Central memory CD8-positive, alpha-beta T cell (primary cell): ENCODE data around the gene TCF4.

Source experiments
- ATAC-seq: fragments of 150-1000 bp; cut with Tn5 transposase; replicated peaks from 2 replicates; pipeline ENCODE4 v1.10.0; 2022; ENCODE audit warnings: mild to moderate bottlenecking, moderate FRiP score, moderate number of reproducible peaks; ENCODE audit not compliant: poor library complexity, severe bottlenecking; ENCODE audit errors: extremely low read depth
- DNase-seq, 2 donors: peaks; one replicate each; pipeline ENCODE4 v3.0.0; 2021; ENCODE audit warnings: low spot score in 2 of 2
- H3K27ac Mint-ChIP-seq: one replicate; pipeline ENCODE4 v1.8.0; 2022; ENCODE audit warnings: low read depth, mild to moderate bottlenecking, moderate library complexity, mixed read lengths
- H3K27me3 Mint-ChIP-seq: one replicate; pipeline ENCODE4 v1.8.0; 2022; ENCODE audit warnings: mixed read lengths
- H3K36me3 Mint-ChIP-seq: one replicate; pipeline ENCODE4 v1.8.0; 2022; ENCODE audit warnings: mild to moderate bottlenecking, moderate library complexity, mixed read lengths; ENCODE audit not compliant: insufficient read depth
- H3K4me1 Mint-ChIP-seq: one replicate; pipeline ENCODE4 v1.8.0; 2022; ENCODE audit warnings: mixed read lengths
- H3K4me3 Mint-ChIP-seq: one replicate; pipeline ENCODE4 v1.8.0; 2022; ENCODE audit warnings: mild to moderate bottlenecking, moderate library complexity, mixed read lengths
- H3K9me3 Mint-ChIP-seq: one replicate; pipeline ENCODE4 v1.8.0; 2022; ENCODE audit warnings: mixed read lengths

The TCF4 gene

GRCh38 chr18:55340998-55341397, 247.0 kb downstream of the TCF4 start:
- H3K27me3 Mint-ChIP-seq = no peaks in the 10 kb centered on the region

GRCh38 chr18:55339990-55340389, 248.0 kb downstream of the TCF4 start:
- Mint-ChIP-seq H3K36me3 (no peaks in the 10 kb centered on the region), H3K27ac (no peak overlapping the region), H3K4me1 (no peaks in the 10 kb centered on the region), H3K9me3 (no peaks in the 10 kb centered on the region), H3K27me3 (no peaks in the 10 kb centered on the region), H3K4me3 (no peak overlapping the region)
- DNase-seq (no peak), ATAC-seq (no peak)

More at GRCh38 chr18:55340998-55341397, 247.0 kb downstream of the TCF4 start:
- no peak overlapping the region for H3K4me3 Mint-ChIP-seq
- no peaks in the 10 kb centered on the region for H3K9me3 Mint-ChIP-seq
- H3K27ac Mint-ChIP-seq = no peak overlapping the region
- no peaks in the 10 kb centered on the region for H3K36me3 Mint-ChIP-seq
- ATAC-seq (no peak), DNase-seq (no peak)
- no peaks in the 10 kb centered on the region for H3K4me1 Mint-ChIP-seq

GRCh38 chr18:55338978-55339650, 248.9 kb downstream of the TCF4 start:
- Mint-ChIP-seq H3K4me3 (no peak overlapping the region), H3K36me3 (no peaks in the 10 kb centered on the region), H3K27me3 (no peaks in the 10 kb centered on the region), H3K27ac (no peak overlapping the region), H3K9me3 (no peaks in the 10 kb centered on the region), H3K4me1 (no peaks in the 10 kb centered on the region)
- DNase-seq (no peak), ATAC-seq (no peak)

GRCh38 chr18:55337908-55338521, 250.0 kb downstream of the TCF4 start:
- Mint-ChIP-seq H3K36me3 (no peaks in the 10 kb centered on the region), H3K27me3 (no peaks in the 10 kb centered on the region), H3K27ac (no peak overlapping the region), H3K4me3 (no peak overlapping the region), H3K4me1 (no peaks in the 10 kb centered on the region), H3K9me3 (no peaks in the 10 kb centered on the region)
- no peak for DNase-seq
- no peak for ATAC-seq

GRCh38 chr18:55337138-55337537, 250.9 kb downstream of the TCF4 start:
- no peaks in the 10 kb centered on the region for H3K36me3 Mint-ChIP-seq
- DNase-seq = no peak
- no peak overlapping the region for H3K4me3 Mint-ChIP-seq
- H3K27ac Mint-ChIP-seq = no peak overlapping the region
- no peak for ATAC-seq
- no peaks in the 10 kb centered on the region for H3K4me1 Mint-ChIP-seq
- no peaks in the 10 kb centered on the region for H3K9me3 Mint-ChIP-seq
- no peaks in the 10 kb centered on the region for H3K27me3 Mint-ChIP-seq

GRCh38 chr18:55336438-55337100, 251.4 kb downstream of the TCF4 start:
- DNase-seq (no peak), ATAC-seq (no peak)
- Mint-ChIP-seq H3K36me3 (no peaks in the 10 kb centered on the region), H3K9me3 (no peaks in the 10 kb centered on the region), H3K27me3 (no peaks in the 10 kb centered on the region), H3K4me3 (no peak overlapping the region), H3K4me1 (no peaks in the 10 kb centered on the region), H3K27ac (no peak overlapping the region)

GRCh38 chr18:55334875-55335274, 253.1 kb downstream of the TCF4 start:
- H3K4me3 Mint-ChIP-seq = no peak overlapping the region
- H3K27me3 Mint-ChIP-seq = no peaks in the 10 kb centered on the region
- no peak for ATAC-seq
- no peaks in the 10 kb centered on the region for H3K9me3 Mint-ChIP-seq
- no peaks in the 10 kb centered on the region for H3K36me3 Mint-ChIP-seq
- H3K27ac Mint-ChIP-seq = no peak overlapping the region
- DNase-seq = no peak
- no peaks in the 10 kb centered on the region for H3K4me1 Mint-ChIP-seq

GRCh38 chr18:55331301-55331700, 256.7 kb downstream of the TCF4 start:
- Mint-ChIP-seq H3K4me3 (no peak overlapping the region), H3K9me3 (no peaks in the 10 kb centered on the region), H3K27ac (no peak overlapping the region), H3K36me3 (no peaks in the 10 kb centered on the region), H3K4me1 (no peaks in the 10 kb centered on the region), H3K27me3 (no peaks in the 10 kb centered on the region)
- DNase-seq = no peak
- ATAC-seq = no peak

GRCh38 chr18:55328301-55328700, 259.7 kb downstream of the TCF4 start:
- Mint-ChIP-seq H3K36me3 (no peaks in the 10 kb centered on the region), H3K9me3 (no peaks in the 10 kb centered on the region), H3K27me3 (peaks cover 7% of the 10 kb centered on the region), H3K27ac (no peak overlapping the region), H3K4me1 (no peaks in the 10 kb centered on the region), H3K4me3 (no peak overlapping the region)
- ATAC-seq = no peak
- DNase-seq = no peak

- H3K4me3 Mint-ChIP-seq = no peak overlapping the region
- H3K27ac Mint-ChIP-seq = no peak overlapping the region
- no peaks in the 10 kb centered on the region for H3K36me3 Mint-ChIP-seq
- no peaks in the 10 kb centered on the region for H3K9me3 Mint-ChIP-seq
- no peaks in the 10 kb centered on the region for H3K4me1 Mint-ChIP-seq
- peaks cover 12% of the 10 kb centered on the region for H3K27me3 Mint-ChIP-seq
- no peak for ATAC-seq
- DNase-seq = no peak
Measured at GRCh38 chr18:55327454-55327853, 260.5 kb downstream of the TCF4 start.

GRCh38 chr18:55326134-55326533, 261.9 kb downstream of the TCF4 start:
- peaks cover 23% of the 10 kb centered on the region for H3K27me3 Mint-ChIP-seq
- no peak overlapping the region for H3K4me3 Mint-ChIP-seq
- H3K36me3 Mint-ChIP-seq = no peaks in the 10 kb centered on the region
- no peaks in the 10 kb centered on the region for H3K4me1 Mint-ChIP-seq
- no peaks in the 10 kb centered on the region for H3K9me3 Mint-ChIP-seq
- ATAC-seq (no peak), DNase-seq (no peak)
- no peak overlapping the region for H3K27ac Mint-ChIP-seq

GRCh38 chr18:55324166-55324565, 263.8 kb downstream of the TCF4 start:
- no peaks in the 10 kb centered on the region for H3K36me3 Mint-ChIP-seq
- H3K27me3 Mint-ChIP-seq = peaks cover 29% of the 10 kb centered on the region
- no peaks in the 10 kb centered on the region for H3K9me3 Mint-ChIP-seq
- H3K4me3 Mint-ChIP-seq = no peak overlapping the region
- DNase-seq (no peak), ATAC-seq (no peak)
- no peaks in the 10 kb centered on the region for H3K4me1 Mint-ChIP-seq
- no peak overlapping the region for H3K27ac Mint-ChIP-seq
